A549 (cell line): Measurements from ENCODE around the gene NEDD4L. TPM values are rescaled to one million over a fixed set of nuclear protein-coding genes. Genes with fewer than 3 reads are reported as not detected.

Experiments
- ATAC-seq, 2 experiments: fragments of 200-7000 bp in 1 of 2; fragments of >200 bp in 1 of 2; cut with Nextera tagmentation in 1 of 2; cut with Tn5 transposase in 1 of 2; 3 replicates each; pipeline versions ENCODE4 v1.8.0 to v1.9.1; 2018 to 2020; ENCODE audit warnings: mild to moderate bottlenecking in 1 of 2, moderate library complexity in 1 of 2
- CTCF ChIA-PET: fragments of 300-600 bp; sonication (Branson Sonifier 250); formaldehyde crosslinking; extraction: SDS; loops from one replicate; lab custom pipeline; 2021; ENCODE audit warnings: antibody characterized with exemption, inconsistent platforms; lab: Yijun Ruan, JAX
- POLR2A ChIA-PET: fragments of 350-600 bp; formaldehyde crosslinking; extraction: SDS; loops from one replicate; lab custom pipeline; 2021; ENCODE audit warnings: antibody characterized with exemption, inconsistent platforms; lab: Yijun Ruan, JAX
- DNase-seq, 2 experiments: peaks; one replicate each; pipeline versions ENCODE4 v3.0.0 to v3.0.0-alpha.2; 2011 to 2016; ENCODE audit warnings: low read depth in 1 of 2, low spot score in 1 of 2
- FAIRE-seq: peaks from 2 replicates; lab custom pipeline; 2011; peaks lifted over from hg19 to GRCh38; lab: Jason Lieb, UNC
- H3K27ac ChIP-seq, 2 experiments: fragments of >200 bp; sonication (Bioruptor Twin); formaldehyde crosslinking; 3 replicates each; pipeline ENCODE4 v1.5.1; 2016 to 2017
- H3K4me1 ChIP-seq: fragments of >200 bp; sonication (Bioruptor Twin); formaldehyde crosslinking; 3 replicates; pipeline ENCODE4 v1.6.1; 2016
- H3K4me2 ChIP-seq: fragments of >200 bp; sonication (Bioruptor Twin); formaldehyde crosslinking; 3 replicates; pipeline ENCODE4 v1.6.1; 2016
- H3K4me3 ChIP-seq: fragments of >200 bp; sonication (Bioruptor Twin); formaldehyde crosslinking; 3 replicates; pipeline ENCODE4 v1.5.1; 2016
- H3K9me3 ChIP-seq: fragments of >200 bp; sonication (Bioruptor Twin); formaldehyde crosslinking; 3 replicates; pipeline ENCODE4 v1.6.1; 2016
- CBX8 ChIP-seq: fragments of 200-600 bp; sonication (generic); IDR thresholded peaks from 2 replicates; pipeline ENCODE4 v1.6.1; 2016
- CHD2 ChIP-seq: fragments of 150-350 bp; IDR thresholded peaks from 2 replicates; pipeline ENCODE4 v1.6.1; 2014; ENCODE audit warnings: low read length; ENCODE audit not compliant: partially characterized antibody
- CTCF ChIP-seq: fragments of >200 bp; sonication (Bioruptor Twin); formaldehyde crosslinking; IDR thresholded peaks from 3 replicates; pipeline ENCODE4 v1.5.1; 2016
- E2F6 ChIP-seq: IDR thresholded peaks from 2 replicates; pipeline ENCODE4 v1.6.1; 2012; ENCODE audit warnings: low read depth, borderline replicate concordance
- ELK1 ChIP-seq: fragments of 150-350 bp; IDR thresholded peaks from 2 replicates; pipeline ENCODE4 v1.6.1; 2014; ENCODE audit warnings: low read depth, mild to moderate bottlenecking, low read length
- ESRRA ChIP-seq: fragments of 150-350 bp; IDR thresholded peaks from 2 replicates; pipeline ENCODE4 v1.6.1; 2014; ENCODE audit warnings: mild to moderate bottlenecking, low read length, borderline replicate concordance
- FOXS1 ChIP-seq: fragments of 250-450 bp; sonication (Bioruptor Pico); IDR thresholded peaks from 2 replicates; pipeline ENCODE4 v1.5.0; 2020; ENCODE audit warnings: mild to moderate bottlenecking, moderate library complexity
- GATA3 ChIP-seq: IDR thresholded peaks from 2 replicates; pipeline ENCODE4 v1.6.1; 2012; ENCODE audit warnings: borderline replicate concordance
- HDAC2 ChIP-seq: fragments of 200-600 bp; sonication (generic); IDR thresholded peaks from 2 replicates; pipeline ENCODE4 v1.6.1; 2016
- HOXB5 ChIP-seq: fragments of 250-450 bp; sonication (Bioruptor Pico); IDR thresholded peaks from 2 replicates; pipeline ENCODE4 v1.5.0; 2020; ENCODE audit warnings: mild to moderate bottlenecking, moderate library complexity
- JUNB ChIP-seq: fragments of >200 bp; sonication (Bioruptor Twin); formaldehyde crosslinking; IDR thresholded peaks from 2 replicates; pipeline ENCODE4 v1.6.1; 2016
- MAFK ChIP-seq: fragments of 450-650 bp; IDR thresholded peaks from 2 replicates; pipeline ENCODE4 v1.6.1; 2014; ENCODE audit not compliant: partially characterized antibody
- MAZ ChIP-seq: fragments of 150-350 bp; IDR thresholded peaks from 2 replicates; pipeline ENCODE4 v1.6.1; 2014; ENCODE audit warnings: antibody characterized with exemption, low read depth, low read length, borderline replicate concordance
- NPAS2 ChIP-seq: fragments of 250-450 bp; sonication (Bioruptor Pico); IDR thresholded peaks from 2 replicates; pipeline ENCODE4 v1.8.0; 2022; ENCODE audit warnings: mild to moderate bottlenecking, moderate library complexity, borderline replicate concordance
- NR3C1 ChIP-seq: fragments of >200 bp; sonication (Bioruptor Twin); formaldehyde crosslinking; IDR thresholded peaks from 3 replicates; pipeline ENCODE4 v1.6.1; 2017
- RARB ChIP-seq: fragments of 250-450 bp; sonication (Bioruptor Pico); IDR thresholded peaks from 2 replicates; pipeline ENCODE4 v1.8.0; 2021; ENCODE audit warnings: mild to moderate bottlenecking, moderate library complexity
- RCOR1 ChIP-seq: fragments of 150-350 bp; IDR thresholded peaks from 2 replicates; pipeline ENCODE4 v1.6.1; 2014; ENCODE audit warnings: antibody characterized with exemption, low read length, low read depth
- RNF2 ChIP-seq: fragments of 200-600 bp; sonication (generic); IDR thresholded peaks from 2 replicates; pipeline ENCODE4 v1.6.1; 2016; ENCODE audit warnings: low read depth, mild to moderate bottlenecking, antibody characterized with exemption, moderate library complexity, borderline replicate concordance
- SMC3 ChIP-seq: fragments of >200 bp; sonication (Bioruptor Twin); formaldehyde crosslinking; IDR thresholded peaks from 3 replicates; pipeline ENCODE4 v1.6.1; 2018; ENCODE audit warnings: inconsistent platforms
- TFCP2L1 ChIP-seq: fragments of 250-450 bp; sonication (Bioruptor Pico); IDR thresholded peaks from 2 replicates; pipeline ENCODE4 v1.5.0; 2021; ENCODE audit warnings: mild to moderate bottlenecking
- TP53 ChIP-seq: fragments of 250-450 bp; sonication (Bioruptor Pico); IDR thresholded peaks from 2 replicates; pipeline ENCODE4 v1.5.0; 2021; ENCODE audit warnings: mild to moderate bottlenecking, moderate library complexity
- USF2 ChIP-seq: fragments of 450-650 bp; IDR thresholded peaks from 2 replicates; pipeline ENCODE4 v1.6.1; 2014; ENCODE audit warnings: antibody characterized with exemption
- ZC3H11A ChIP-seq: fragments of 450-650 bp; IDR thresholded peaks from 2 replicates; pipeline ENCODE4 v1.6.1; 2014; ENCODE audit warnings: antibody characterized with exemption, mild to moderate bottlenecking
- ZFP36 ChIP-seq: fragments of 450-650 bp; IDR thresholded peaks from 2 replicates; pipeline ENCODE4 v1.6.1; 2014; ENCODE audit warnings: borderline replicate concordance; ENCODE audit not compliant: partially characterized antibody
- ZNF302 ChIP-seq: fragments of 250-450 bp; sonication (Bioruptor Pico); IDR thresholded peaks from 2 replicates; pipeline ENCODE4 v1.9.0; 2021; ENCODE audit warnings: inconsistent platforms, mild to moderate bottlenecking, moderate library complexity
- ZSCAN20 ChIP-seq: fragments of 250-450 bp; sonication (Bioruptor Pico); IDR thresholded peaks from 2 replicates; pipeline ENCODE4 v1.8.0; 2022; ENCODE audit warnings: mild to moderate bottlenecking, moderate library complexity
- WGBS: methylation state at CpG from one replicate; pipeline ENCODE4 v1.1.6; 2017; ENCODE audit errors: missing lambda C conversion rate; 5-methylcytosine and 5-hydroxymethylcytosine counted together
- polyA plus RNA-seq, 4 experiments: library from polyadenylated mRNA; depleted of rRNA in 3 of 4; stranded (reverse); fragments of >200 nt; fragmentation: RNase III in 1 of 4; extraction: RNeasy Plus Mini Kit Qiagen cat#74134 plus additional on column Dnase treatment in 1 of 4; gene quantifications; 2 replicates in 3 of 4; 3 replicates in 1 of 4; pipeline ENCODE4 v1.2.3, GENCODE V29; 2011 to 2017

NEDD4L gene
- polyA plus RNA-seq, 2 of the 4 experiments (the other 2 are of a cell fraction): 18.0 to 36.5 TPM

- no peak for ATAC-seq
- FAIRE-seq: no peak
- WGBS: 96% methylated on average over 10 of the region's 10 CpGs
- TF ChIP-seq FOXS1 (no peak), ZNF302 (CRISPR knock-in tag) (no peak), CTCF (no peak), NPAS2 (CRISPR knock-in tag) (no peak)
- Histone ChIP-seq H3K9me3 (no peaks in the 10 kb centered on the region), H3K27ac (no peak overlapping the region), H3K4me2 (no peak overlapping the region), H3K4me1 (peaks cover 10% of the 10 kb centered on the region), H3K4me3 (no peak overlapping the region)
- ChIA-PET CTCF (interaction anchor here (1.5 kb wide), 1 partner anchor 11 kb away, joined by 4 read pairs; no protein-coding TSS in a partner anchor), POLR2A (no interaction called here)
- no peak for DNase-seq
Measured at GRCh38 chr18:58354791-58355190, 310.8 kb downstream of the NEDD4L start.

GRCh38 chr18:58355243-58355642, 311.2 kb downstream of the NEDD4L start:
- no peak for ATAC-seq
- POLR2A ChIA-PET: no interaction called here

GRCh38 chr18:58359218-58359617, 315.2 kb downstream of the NEDD4L start:
- H3K4me2 ChIP-seq: peak overlapping the region; percentile 20; the same call in 1 of the 3 replicates
- DNase-seq: peak in 1 of 2 experiments; percentile 9
- CTCF ChIA-PET: no interaction called here
- H3K27ac ChIP-seq: peak overlapping the region; percentile 47 to 90; a peak in 4 of 6 replicates
- no peak overlapping the region for H3K4me3 ChIP-seq
- ATAC-seq: no peak
- peaks cover 51% of the 10 kb centered on the region for H3K4me1 ChIP-seq
- FAIRE-seq: no peak
- H3K9me3 ChIP-seq: no peaks in the 10 kb centered on the region
- WGBS: 87% methylated on average over 3 of the region's 3 CpGs
- POLR2A ChIA-PET: no interaction called here
- no peak for TF ChIP-seq USF2
- TF ChIP-seq TP53 (CRISPR knock-in tag): no peak
- TF ChIP-seq CBX8: no peak
- no peak for TF ChIP-seq RNF2
- no peak for TF ChIP-seq ZC3H11A
- TF ChIP-seq ZFP36: no peak
- TF ChIP-seq SMC3: no peak
- TF ChIP-seq RARB: no peak
- TF ChIP-seq FOXS1: no peak
- no peak for TF ChIP-seq RCOR1
- no peak for TF ChIP-seq MAFK
- TF ChIP-seq ZSCAN20 (CRISPR knock-in tag): no peak
- no peak for TF ChIP-seq HOXB5 (CRISPR knock-in tag)

More at GRCh38 chr18:58355243-58355642, 311.2 kb downstream of the NEDD4L start:
- no peak for TF ChIP-seq GATA3
- no peak for TF ChIP-seq MAZ
- TF ChIP-seq NR3C1: no peak
- TF ChIP-seq ZSCAN20 (CRISPR knock-in tag): no peak
- TF ChIP-seq JUNB: no peak
- TF ChIP-seq ESRRA: no peak
- TF ChIP-seq RCOR1: no peak
- no peak for TF ChIP-seq TFCP2L1 (CRISPR knock-in tag)
- TF ChIP-seq E2F6: no peak
- no peak for TF ChIP-seq HDAC2
- no peak for TF ChIP-seq ELK1
- TF ChIP-seq CHD2: no peak
- TF ChIP-seq TP53 (CRISPR knock-in tag): no peak
- no peak for TF ChIP-seq USF2
- no peak for TF ChIP-seq SMC3
- no peak for DNase-seq
- no peak overlapping the region for H3K4me2 ChIP-seq
- peaks cover 12% of the 10 kb centered on the region for H3K4me1 ChIP-seq
- 94% methylated on average over 8 of the region's 8 CpGs for WGBS
- H3K9me3 ChIP-seq: no peaks in the 10 kb centered on the region
- H3K4me3 ChIP-seq: no peak overlapping the region
- H3K27ac ChIP-seq: no peak overlapping the region
- CTCF ChIA-PET: interaction anchor here (1.5 kb wide), 1 partner anchor 11 kb away, joined by 4 read pairs; no protein-coding TSS in a partner anchor
- no peak for FAIRE-seq
